Gastrocnemius medialis (tissue), 4 donors: Measurements from ENCODE around the gene TMCC2. TPM values are rescaled to one million over a fixed set of nuclear protein-coding genes. Genes with fewer than 3 reads are reported as not detected.

Source experiments
- ATAC-seq, 2 donors: fragments of 150-250 bp; one replicate each; pipeline ENCODE4 v1.9.1; 2016
- DNase-seq, 2 donors: peaks; one replicate each; pipeline ENCODE4 v3.0.0-alpha.2; 2019
- H3K27ac ChIP-seq, 4 donors: fragments of 200-600 bp; sonication (generic); 1 replicate in 1 of 4; 2 replicates in 3 of 4; pipeline ENCODE4 v1.5.1; 2016 to 2018; ENCODE audit warnings: mild to moderate bottlenecking in 2 of 4, moderate library complexity in 1 of 4
- H3K27me3 ChIP-seq, 3 donors: fragments of 200-600 bp; sonication (generic) in 2 of 3; 1 replicate in 1 of 3; 2 replicates in 2 of 3; pipeline versions ENCODE4 v1.5.1 to v1.6.0; 2016 to 2019; ENCODE audit warnings: mild to moderate bottlenecking in 1 of 3, moderate library complexity in 1 of 3
- H3K36me3 ChIP-seq, 2 donors: fragments of 200-600 bp; sonication (generic) in 1 of 2; one replicate each; pipeline ENCODE4 v1.5.1; 2017 to 2018
- H3K4me1 ChIP-seq, 2 donors: fragments of 200-600 bp; sonication (generic) in 1 of 2; one replicate each; pipeline ENCODE4 v1.5.1; 2016 to 2017; ENCODE audit warnings: mild to moderate bottlenecking in 2 of 2
- H3K4me3 ChIP-seq, 4 donors: fragments of 200-600 bp; sonication (generic) in 3 of 4; 1 replicate in 1 of 4; 2 replicates in 3 of 4; pipeline ENCODE4 v1.5.1; 2016 to 2019; ENCODE audit warnings: mild to moderate bottlenecking in 2 of 4
- H3K9me3 ChIP-seq, 3 donors: fragments of 200-600 bp; sonication (generic) in 2 of 3; 1 replicate in 1 of 3; 2 replicates in 2 of 3; pipeline ENCODE4 v1.5.1; 2016 to 2019
- CTCF ChIP-seq, 5 experiments: fragments of 450-650 bp in 3 of 5; fragments of 200-600 bp in 2 of 5; sonication (generic) in 2 of 5; IDR thresholded peaks in 4 of 5; conservative IDR thresholded peaks in 1 of 5; 1 replicate in 4 of 5; 2 replicates in 1 of 5; pipeline ENCODE4 v1.5.1; 2016 to 2019; ENCODE audit warnings: antibody characterized with exemption in 5 of 5, mild to moderate bottlenecking in 3 of 5, moderate library complexity in 3 of 5
- POLR2A ChIP-seq, 2 donors: fragments of 450-650 bp; IDR thresholded peaks; one replicate each; pipeline ENCODE4 v1.6.1; 2017; ENCODE audit warnings: antibody characterized with exemption in 2 of 2, mild to moderate bottlenecking in 2 of 2, moderate library complexity in 2 of 2
- in situ Hi-C, 4 donors: fragments of 200-750 bp; cut with MboI; loops; one replicate each; pipeline versions ENCODE4 v1.15.0 to v1.8.0; 2017; ENCODE audit warnings: low sequenced_read_pairs in 4 of 4
- intact Hi-C: fragments of 100-400 bp; cut with DNase I; formaldehyde crosslinking; loops from one replicate; pipeline ENCODE4 v1.15.1; 2023; ENCODE audit warnings: low total_unique reads
- total RNA-seq, 4 donors: library from RNA; depleted of rRNA; stranded (reverse); fragments of >200 nt; gene quantifications; one replicate each; pipeline versions ENCODE4 v1.1.0 to v1.2.3, GENCODE V29; 2016

TMCC2 gene
- total RNA-seq, 4 donors from 2014 or later: 1.1 to 7.6 (median 5.6) TPM

DNA sequence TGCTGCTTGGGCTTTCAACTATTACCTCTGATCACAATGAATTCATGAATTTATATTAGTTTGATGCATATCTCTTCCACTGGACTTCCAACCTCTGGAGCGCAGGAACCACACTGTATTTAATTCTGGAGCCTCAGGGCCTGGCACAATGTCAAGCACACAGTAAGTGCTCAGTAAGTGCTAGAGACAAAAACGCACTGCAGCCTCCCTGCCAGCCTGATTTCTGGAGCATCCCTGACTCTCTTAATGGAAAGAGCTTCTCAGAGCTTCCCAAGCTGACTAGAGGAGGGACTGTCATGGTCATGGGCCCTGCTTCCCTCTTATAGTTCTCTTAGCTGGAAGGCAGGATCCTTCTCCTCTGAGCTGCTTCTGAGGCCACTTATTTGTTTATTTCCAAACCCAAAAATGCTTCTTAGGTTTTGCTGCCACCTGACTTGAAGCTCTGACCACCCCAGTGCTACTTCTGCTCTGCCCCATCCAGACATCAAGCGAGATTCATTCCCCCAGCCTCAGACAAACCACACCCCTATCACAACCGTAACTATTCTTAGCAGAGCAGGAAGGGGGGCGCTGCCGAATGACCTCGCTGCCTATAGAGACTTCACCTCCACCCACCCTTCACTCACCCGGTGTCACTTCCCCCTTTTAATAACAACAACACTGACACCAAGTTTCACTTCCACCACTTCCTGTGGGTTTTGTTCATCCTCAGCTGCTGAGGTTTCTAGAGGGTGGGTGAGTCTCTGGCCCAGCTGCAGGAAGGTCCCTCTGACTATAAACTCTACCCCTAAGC is 60.2 kb downstream of the TMCC2 start:
- no peaks in the 10 kb centered on the region for H3K9me3 ChIP-seq
- TF ChIP-seq CTCF (IDR thresholded peaks at IDR 0.05 in 4 of 5, conservative IDR thresholded peaks at IDR 0.05 in 1 of 5): no peak
- TF ChIP-seq POLR2A (IDR thresholded peaks at IDR 0.05): no peak
- no peaks in the 10 kb centered on the region for H3K36me3 ChIP-seq
- intact Hi-C loops (no loop called here), in situ Hi-C loops (no loop called here)
- no peaks in the 10 kb centered on the region for H3K27me3 ChIP-seq
- DNase-seq (peak in 1 of 2 donors; percentile 40), ATAC-seq (no peak)
- no peak overlapping the region for H3K4me3 ChIP-seq
- H3K4me1 ChIP-seq: peaks cover 6 to 15% of the 10 kb centered on the region in 2 donors
- H3K27ac ChIP-seq: no peak overlapping the region

- intact Hi-C loops (no loop called here), in situ Hi-C loops (no loop called here)
- TF ChIP-seq CTCF (IDR thresholded peaks at IDR 0.05 in 4 of 5, conservative IDR thresholded peaks at IDR 0.05 in 1 of 5) (no peak), POLR2A (IDR thresholded peaks at IDR 0.05) (no peak)
- Histone ChIP-seq H3K4me1 (peaks cover 4 to 10% of the 10 kb centered on the region in 2 donors), H3K9me3 (no peaks in the 10 kb centered on the region), H3K4me3 (no peak overlapping the region), H3K27me3 (no peaks in the 10 kb centered on the region), H3K36me3 (no peaks in the 10 kb centered on the region), H3K27ac (no peak overlapping the region)
- DNase-seq (no peak), ATAC-seq (no peak)
Observed at GRCh38 chr1:205291596-205291995, 63.9 kb downstream of the TMCC2 start.

- no peaks in the 10 kb centered on the region for H3K9me3 ChIP-seq
- H3K36me3 ChIP-seq: no peaks in the 10 kb centered on the region
- TF ChIP-seq CTCF (IDR thresholded peaks at IDR 0.05 in 4 of 5, conservative IDR thresholded peaks at IDR 0.05 in 1 of 5) (no peak), POLR2A (IDR thresholded peaks at IDR 0.05) (no peak)
- in situ Hi-C loops (no loop called here), intact Hi-C loops (no loop called here)
- H3K4me1 ChIP-seq: peaks cover 4 to 10% of the 10 kb centered on the region in 2 donors
- ATAC-seq (no peak), DNase-seq (no peak)
- H3K27ac ChIP-seq: peak overlapping the region in 1 of 4 donors; percentile 40
- no peak overlapping the region for H3K4me3 ChIP-seq
- H3K27me3 ChIP-seq: no peaks in the 10 kb centered on the region
Observed at GRCh38 chr1:205293350-205294074, 65.8 kb downstream of the TMCC2 start.

DNA sequence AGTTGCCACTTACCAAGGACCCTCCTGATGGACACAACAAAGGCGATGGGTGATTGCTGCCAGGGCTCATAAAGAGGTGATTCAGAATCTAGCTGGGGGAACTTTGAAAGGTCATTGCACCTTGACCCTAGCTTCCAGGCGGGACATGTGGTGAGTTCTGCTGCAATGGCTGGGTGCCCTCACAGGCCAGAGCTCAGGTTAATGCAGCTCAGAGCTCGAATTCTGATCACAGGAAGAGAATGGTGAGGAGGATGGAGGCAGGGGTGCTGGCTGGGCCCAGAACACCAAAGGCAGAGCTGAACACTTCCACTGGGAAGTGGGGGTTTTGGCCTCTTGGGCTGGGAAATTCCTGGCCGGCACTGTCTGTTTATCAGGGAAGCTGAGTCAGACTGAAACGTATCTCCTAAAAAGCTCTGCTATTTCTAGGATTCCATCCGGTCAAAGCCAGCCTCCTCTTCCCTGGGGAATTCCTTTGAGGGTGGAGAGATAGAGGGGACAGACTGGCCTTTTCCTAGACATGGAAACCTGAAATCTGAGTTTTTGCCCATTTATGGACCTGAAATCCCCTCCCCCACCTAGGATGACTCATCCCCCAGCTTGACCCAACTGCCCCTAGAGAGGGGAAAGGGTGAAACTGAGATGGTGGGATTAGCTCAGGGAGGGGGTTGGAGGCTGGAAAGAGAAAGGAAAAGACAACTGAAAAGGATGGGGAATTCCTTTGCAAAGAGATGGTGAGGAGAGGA is 66.6 kb downstream of the TMCC2 start:
- DNase-seq: no peak
- no peaks in the 10 kb centered on the region for H3K36me3 ChIP-seq
- no peaks in the 10 kb centered on the region for H3K27me3 ChIP-seq
- H3K27ac ChIP-seq: peak overlapping the region in 2 of 4 donors; percentile 40
- intact Hi-C loops: no loop called here
- peak; percentile 62 to 64 for ATAC-seq
- H3K9me3 ChIP-seq: no peaks in the 10 kb centered on the region
- TF ChIP-seq POLR2A (IDR thresholded peaks at IDR 0.05) (no peak), CTCF (IDR thresholded peaks at IDR 0.05 in 4 of 5, conservative IDR thresholded peaks at IDR 0.05 in 1 of 5) (no peak)
- in situ Hi-C loops: no loop called here
- H3K4me1 ChIP-seq: peaks cover 4 to 10% of the 10 kb centered on the region in 2 donors
- no peak overlapping the region for H3K4me3 ChIP-seq
